ENCODE results near the gene SSR1. TPM values are rescaled to one million over a fixed set of nuclear protein-coding genes. Genes with fewer than 3 reads are reported as not detected.

Gene SSR1
- total and polyA plus RNA-seq, 9 of the 15 experiments (the other 6 are each of a cell fraction or from before 2014, with no cell fraction given) = 87.7 to 220 (median 144) TPM

DNA sequence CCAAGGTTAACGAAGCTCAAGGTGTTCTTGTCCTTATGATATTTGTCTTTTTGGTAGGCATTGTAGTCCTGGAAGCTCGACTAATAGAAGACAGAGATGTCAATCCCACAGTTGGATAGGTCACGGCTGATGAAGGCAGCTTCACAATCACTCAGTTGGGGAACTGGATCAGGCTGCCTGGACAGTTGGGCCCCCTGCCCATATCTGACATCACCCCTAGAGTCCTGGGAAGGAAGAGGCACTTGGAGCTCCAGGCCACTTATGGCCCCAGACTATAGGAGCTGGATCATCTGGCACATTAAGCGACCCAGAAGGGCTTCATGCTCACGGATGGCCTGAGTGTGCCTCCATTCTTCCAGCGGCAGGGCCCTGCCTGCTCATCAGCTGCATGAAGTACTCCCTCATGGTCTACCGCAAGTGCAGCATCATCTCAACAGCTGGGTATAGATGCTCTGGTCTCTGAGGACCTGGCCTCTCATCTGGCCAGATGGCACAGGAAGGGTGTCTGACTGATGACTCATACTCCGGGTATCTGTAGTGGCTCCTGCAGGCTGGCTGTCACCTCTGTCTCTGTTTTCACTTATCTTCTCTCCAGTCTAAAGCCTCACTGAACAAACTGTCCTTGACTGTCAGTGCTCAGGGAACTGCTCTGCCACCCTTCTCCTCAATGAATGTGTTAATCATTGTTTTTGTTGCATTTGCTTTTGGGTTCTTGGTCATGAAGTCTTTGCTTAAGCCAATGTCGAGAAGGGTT lies 29.2 kb upstream of the SSR1 start:
- Histone ChIP-seq H3K79me2 (ENCODE audit: control insufficient read depth, insufficient read depth, low read length) (no peaks in the 10 kb centered on the region), H3K9ac (ENCODE audit: insufficient read depth in 1 of 2, low read depth in 2 of 2, low read length in 2 of 2) (peak overlapping the region in 1 of 2 experiments; percentile 67; a peak in 2 of 4 replicates), H3K27me3 (ENCODE audit: control insufficient read depth in 2 of 2, insufficient read depth in 2 of 2, low read length in 2 of 2) (no peaks in the 10 kb centered on the region), H3K4me2 (ENCODE audit: insufficient read depth, low read length) (no peak overlapping the region), H3K4me3 (no peak overlapping the region), H3K27ac (ENCODE audit: extremely low read depth, low read depth, low read length) (no peak overlapping the region), H3K9me3 (replicated peaks; ENCODE audit: control insufficient read depth, insufficient read depth, low read depth, low read length) (peaks cover 2% of the 10 kb centered on the region), H3K36me3 (ENCODE audit: control insufficient read depth, insufficient read depth, low read length) (no peaks in the 10 kb centered on the region), H3K4me1 (replicated peaks in 1 of 2; ENCODE audit: control insufficient read depth in 2 of 2, insufficient read depth in 2 of 2, low read length in 2 of 2) (peaks cover 3 to 8% of the 10 kb centered on the region in 2 experiments; a peak in 4 of 5 replicates), H2AFZ (ENCODE audit: low read depth, low read length) (no peak overlapping the region), H4K20me1 (replicated peaks; ENCODE audit: control insufficient read depth, insufficient read depth, low read length) (no peaks in the 10 kb centered on the region), H3K9me1 (ENCODE audit: control insufficient read depth, insufficient read depth, low read length) (no peaks in the 10 kb centered on the region)
- no TSS peak for BruUV-seq (replicated peaks)
- intact Hi-C loops (cut with micrococcal nuclease) (no loop called here), in situ Hi-C loops (cut with MboI) (loop anchor here (5.0 kb wide), 1 partner anchor 60 kb away; no protein-coding TSS in a partner anchor)
- 34% methylated on average over 9 of the region's 9 CpGs for WGBS (ENCODE audit: insufficient coverage, low coverage, missing lambda C conversion rate)
- DNase-seq (ENCODE audit: extremely low read depth in 1 of 4, low spot score in 3 of 4) (peak in 3 of 4 experiments; percentile 24 to 28 (median 27)), FAIRE-seq (no peak), ATAC-seq (no peak; the same call in 2 of the 3 replicates)
- ChIA-PET POLR2A (interaction anchor here (0.6 to 1.4 kb wide), 3 partner anchors 12 to 260 kb away, joined by 3 to 7 read pairs (median 3); no protein-coding TSS in a partner anchor), CTCF (ENCODE audit: low intra/inter-chr PET ratio) (no interaction called here)
- no peak for TF ChIP-seq GABPB2 (CRISPR knock-in tag; conservative IDR thresholded peaks at IDR 0.05)
- 0 out of 2 replicates have a peak, but pooled peaks have one; percentile 21 for TF ChIP-seq CBFA2T2 (conservative IDR thresholded peaks at IDR 0.05)
- TF ChIP-seq ZNF121 (CRISPR knock-in tag; conservative IDR thresholded peaks at IDR 0.05) = no peak
- peak; percentile 86 for TF ChIP-seq ATF3 (IDR thresholded peaks at IDR 0.05)
- TF ChIP-seq ATF3 (CRISPR knock-in tag; conservative IDR thresholded peaks at IDR 0.05) = no peak
- TF ChIP-seq RBFOX2 (IDR thresholded peaks at IDR 0.05; ENCODE audit: low read depth, low read length) = no peak
- peak; percentile 52 for TF ChIP-seq CBFA2T3 (IDR thresholded peaks at IDR 0.05)
- no peak for TF ChIP-seq SLC30A9 (CRISPR knock-in tag; IDR thresholded peaks at IDR 0.05)
- TF ChIP-seq ZNF274 (IDR thresholded peaks at IDR 0.05; ENCODE audit: borderline replicate concordance, low read depth, low read length) = no peak
- TF ChIP-seq JUND (IDR thresholded peaks at IDR 0.05; ENCODE audit: borderline replicate concordance, low read depth, low read length) = peak; percentile 76
- peak; percentile 55; the same call in 1 of the 3 replicates for TF ChIP-seq JUND (tag; IDR thresholded peaks at IDR 0.05; ENCODE audit: borderline replicate concordance, low read depth, low read length)
- TF ChIP-seq BCL6 (CRISPR knock-in tag; IDR thresholded peaks at IDR 0.05) = no peak
- no peak for TF ChIP-seq ZNF57 (CRISPR knock-in tag; IDR thresholded peaks at IDR 0.05)
- TF ChIP-seq E4F1 (CRISPR knock-in tag; IDR thresholded peaks at IDR 0.05; ENCODE audit: borderline replicate concordance) = no peak
- TF ChIP-seq SIN3A (IDR thresholded peaks at IDR 0.05; ENCODE audit: borderline replicate concordance in 2 of 2, control insufficient read depth in 1 of 2, low read depth in 2 of 2, low read length in 2 of 2) = no peak
- TF ChIP-seq KAT7 (CRISPR knock-in tag; IDR thresholded peaks at IDR 0.05; ENCODE audit: borderline replicate concordance) = no peak
- TF ChIP-seq ESRRA (IDR thresholded peaks at IDR 0.05; ENCODE audit: borderline replicate concordance, low read depth) = no peak
- TF ChIP-seq HDAC3 (IDR thresholded peaks at IDR 0.05; ENCODE audit: borderline replicate concordance, partially characterized antibody) = no peak
